MCF 10A (cell line): ENCODE measurements around the gene IL11. TPM values are rescaled to one million over a fixed set of nuclear protein-coding genes. Genes with fewer than 3 reads are reported as not detected.
A peak's percentile ranks its signal among the peaks of the same experiment; 100 is the strongest.

Source experiments
- BruUV-seq: library from RNA; stranded (reverse); fragments of 400-500 nt; replicated peaks from 2 replicates; lab custom pipeline; 2021; lab: Mats Ljungman, UMichigan
- CTCF ChIA-PET: fragments of 300-600 bp; sonication (Branson Sonifier 250); formaldehyde crosslinking; extraction: SDS; loops from one replicate; lab custom pipeline; 2021; ENCODE audit warnings: antibody characterized with exemption, inconsistent platforms; lab: Yijun Ruan, JAX
- POLR2A ChIA-PET: fragments of 300-600, 350-650 bp; sonication (Branson Sonifier 250); formaldehyde crosslinking; extraction: SDS; loops from one replicate; lab custom pipeline; 2020; ENCODE audit warnings: antibody characterized with exemption, inconsistent platforms; lab: Yijun Ruan, JAX
- DNase-seq: peaks from one replicate; pipeline ENCODE4 v3.0.0-alpha.2; 2018; ENCODE audit not compliant: unreplicated experiment
- H3K27ac Mint-ChIP-seq: one replicate; pipeline ENCODE4 v1.8.0; 2022; ENCODE audit warnings: mild to moderate bottlenecking, low read depth, mixed read lengths; ENCODE audit not compliant: unreplicated experiment
- H3K27me3 Mint-ChIP-seq: one replicate; pipeline ENCODE4 v1.8.0; 2022; ENCODE audit warnings: mixed read lengths; ENCODE audit not compliant: insufficient read depth, unreplicated experiment
- H3K36me3 Mint-ChIP-seq: one replicate; pipeline ENCODE4 v1.8.0; 2022; ENCODE audit warnings: mild to moderate bottlenecking, moderate library complexity, mixed read lengths; ENCODE audit not compliant: insufficient read depth, unreplicated experiment
- H3K4me1 Mint-ChIP-seq: one replicate; pipeline ENCODE4 v1.8.0; 2022; ENCODE audit warnings: mixed read lengths; ENCODE audit not compliant: insufficient read depth, unreplicated experiment
- H3K4me3 Mint-ChIP-seq: one replicate; pipeline ENCODE4 v1.8.0; 2022; ENCODE audit warnings: mild to moderate bottlenecking, moderate library complexity, mixed read lengths; ENCODE audit not compliant: unreplicated experiment
- H3K9me3 Mint-ChIP-seq: one replicate; pipeline ENCODE4 v1.8.0; 2022; ENCODE audit warnings: mixed read lengths; ENCODE audit not compliant: unreplicated experiment
- CTCF ChIP-seq: fragments of 200-600 bp; IDR thresholded peaks from one replicate; pipeline ENCODE4 v1.8.0; 2022; ENCODE audit warnings: antibody characterized with exemption, mild to moderate bottlenecking; ENCODE audit not compliant: unreplicated experiment
- intact Hi-C: fragments of 100-400 bp; cut with micrococcal nuclease; formaldehyde crosslinking; loops from 2 replicates; pipeline ENCODE4 v1.14.1; 2022
- total RNA-seq: library from RNA; stranded (reverse); gene quantifications from 2 replicates; pipeline ENCODE4 v1.2.3, GENCODE V29; 2022

Gene IL11
- total RNA-seq, 1 experiment from 2014 or later, result 4.2 TPM

GRCh38 chr19:55398200-55398925 lies 28.1 kb upstream of the IL11 start:
- ChIA-PET CTCF (interaction anchor here (1.3 kb wide), 1 partner anchor 55 kb away, joined by 4 read pairs; no protein-coding TSS in a partner anchor), POLR2A (interaction anchor here (0.7 to 2.7 kb wide), 6 partner anchors 9 to 280 kb away, joined by 3 to 8 read pairs (median 6); partner anchors contain the start of genes TMEM238 and UBE2S)
- TF ChIP-seq CTCF, result no peak
- H3K27ac Mint-ChIP-seq, result no peak overlapping the region
- no peak overlapping the region for H3K4me3 Mint-ChIP-seq
- no peaks in the 10 kb centered on the region for H3K27me3 Mint-ChIP-seq
- intact Hi-C loops, result no loop called here
- BruUV-seq, result no TSS peak
- H3K36me3 Mint-ChIP-seq, result peaks cover 19% of the 10 kb centered on the region
- H3K9me3 Mint-ChIP-seq, result no peaks in the 10 kb centered on the region
- DNase-seq, result no peak
- peaks cover 4% of the 10 kb centered on the region for H3K4me1 Mint-ChIP-seq

DNA sequence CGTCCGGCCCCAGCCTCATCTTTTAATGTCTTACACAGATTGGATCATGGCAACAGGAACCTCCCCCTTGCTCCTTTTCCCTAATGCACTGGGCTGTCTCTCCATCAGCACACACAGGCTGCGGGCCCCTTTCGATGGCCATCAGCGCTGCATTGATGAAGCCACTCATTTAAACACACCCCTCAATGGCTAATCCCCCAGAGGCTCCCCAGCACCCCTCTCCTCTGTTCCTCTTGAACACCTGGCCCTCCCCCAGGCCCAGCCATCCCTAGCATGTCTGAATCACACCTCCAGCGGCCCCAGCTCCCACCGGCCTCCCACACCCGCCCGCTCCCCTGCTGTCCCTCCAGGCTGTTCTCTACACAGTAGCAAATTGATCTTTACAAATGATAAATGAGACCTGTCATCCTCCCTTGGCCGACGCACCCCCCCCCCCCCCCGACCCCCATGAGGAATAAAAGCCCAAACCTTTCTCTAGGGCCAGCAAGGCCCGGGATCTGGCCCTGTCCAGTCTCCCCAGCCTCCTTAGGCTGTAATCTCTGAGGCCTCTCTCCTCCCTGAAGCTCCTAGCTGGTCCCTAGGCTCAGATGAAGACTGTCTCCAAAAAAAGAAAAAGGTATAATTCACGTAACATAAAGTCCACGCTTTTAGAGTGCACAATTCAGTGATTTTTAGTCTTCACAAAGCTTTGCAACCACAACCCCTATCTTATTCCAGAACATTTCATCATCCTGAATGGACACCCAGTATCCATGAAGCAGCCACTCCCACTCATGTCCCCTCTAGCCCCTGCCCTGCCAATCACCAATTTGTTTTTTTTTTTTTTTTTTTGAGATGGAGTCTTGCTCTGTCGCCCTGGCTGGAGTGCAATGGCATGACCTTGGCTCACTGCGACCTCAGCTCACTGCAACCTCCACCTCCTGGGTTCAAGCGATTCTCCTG lies 22.8 kb upstream of the IL11 start:
- no peak for DNase-seq
- H3K36me3 Mint-ChIP-seq, result peaks cover 46% of the 10 kb centered on the region
- CTCF ChIA-PET, result interaction anchor here (0.6 to 2.2 kb wide), 5 partner anchors 91 to 503 kb away, joined by 3 to 8 read pairs (median 4); no protein-coding TSS in a partner anchor
- peaks cover 21% of the 10 kb centered on the region for H3K4me1 Mint-ChIP-seq
- H3K9me3 Mint-ChIP-seq, result no peaks in the 10 kb centered on the region
- no peaks in the 10 kb centered on the region for H3K27me3 Mint-ChIP-seq
- H3K27ac Mint-ChIP-seq, result no peak overlapping the region
- POLR2A ChIA-PET, result interaction anchor here (0.6 to 7.2 kb wide), 8 partner anchors 14 to 258 kb away, joined by 3 to 57 read pairs (median 3); partner anchors contain the start of genes PPP6R1 and UBE2S
- BruUV-seq, result no TSS peak
- TF ChIP-seq CTCF, result no peak
- no peak overlapping the region for H3K4me3 Mint-ChIP-seq
- intact Hi-C loops, result no loop called here

- H3K27me3 Mint-ChIP-seq, result no peaks in the 10 kb centered on the region
- no peaks in the 10 kb centered on the region for H3K9me3 Mint-ChIP-seq
- H3K27ac Mint-ChIP-seq, result no peak overlapping the region
- ChIA-PET POLR2A (interaction anchor here (0.9 to 7.2 kb wide), 5 partner anchors 8 to 256 kb away, joined by 3 to 57 read pairs (median 3); partner anchors contain the start of genes UBE2S and ZNF579), CTCF (interaction anchor here (0.6 to 3.2 kb wide), 4 partner anchors 26 to 221 kb away, joined by 3 to 21 read pairs (median 4); no protein-coding TSS in a partner anchor)
- BruUV-seq, result no TSS peak
- peaks cover 21% of the 10 kb centered on the region for H3K4me1 Mint-ChIP-seq
- intact Hi-C loops, result no loop called here
- H3K4me3 Mint-ChIP-seq, result no peak overlapping the region
- H3K36me3 Mint-ChIP-seq, result peaks cover 57% of the 10 kb centered on the region
- TF ChIP-seq CTCF, result no peak
- DNase-seq, result peak; percentile 74
These were observed 21.7 kb upstream of the IL11 start for GRCh38 chr19:55391702-55392615.
